OCI-LY7 (cell line): ENCODE results near the gene PADI3. TPM values are rescaled to one million over a fixed set of nuclear protein-coding genes. Genes with fewer than 3 reads are reported as not detected.

ENCODE experiments used
- BruUV-seq: library from RNA; stranded (reverse); fragments of 400-500 nt; replicated peaks from 2 replicates; lab custom pipeline; 2021; lab: Mats Ljungman, UMichigan
- CTCF ChIA-PET: fragments of 300-600 bp; sonication (Branson Sonifier 250); formaldehyde crosslinking; loops from one replicate; lab custom pipeline; 2022; ENCODE audit warnings: antibody characterized with exemption; ENCODE audit not compliant: unreplicated experiment; lab: Charles Lee
- POLR2A ChIA-PET: fragments of 300-600 bp; sonication (Branson Sonifier 250); formaldehyde crosslinking; loops from one replicate; lab custom pipeline; 2022; ENCODE audit warnings: antibody characterized with exemption; lab: Charles Lee
- DNase-seq: peaks from one replicate; pipeline ENCODE4 v3.0.0-alpha.2; 2015; ENCODE audit warnings: low spot score
- H2AFZ ChIP-seq: fragments of 200-600 bp; sonication (generic), shearing (Covaris generic); 2 replicates; pipeline ENCODE4 v1.6.1; 2014; ENCODE audit warnings: mild to moderate bottlenecking, antibody characterized with exemption, low read length, moderate library complexity
- H3K27ac ChIP-seq: fragments of 200-600 bp; sonication (generic); 2 replicates; pipeline ENCODE4 v1.5.1; 2014; ENCODE audit warnings: mixed run types, low read depth, mild to moderate bottlenecking, moderate library complexity, low read length, inconsistent platforms; ENCODE audit not compliant: poor library complexity, severe bottlenecking
- H3K36me3 ChIP-seq: fragments of 200-600 bp; sonication (generic); 2 replicates; pipeline ENCODE4 v1.6.1; 2014; ENCODE audit warnings: mild to moderate bottlenecking, antibody characterized with exemption, low read length, moderate library complexity, mixed read lengths; ENCODE audit not compliant: insufficient read depth
- H3K4me1 ChIP-seq: fragments of 200-600 bp; sonication (generic); 2 replicates; pipeline ENCODE4 v1.5.1; 2014; ENCODE audit warnings: mild to moderate bottlenecking, low read length; ENCODE audit not compliant: insufficient read depth, poor library complexity, severe bottlenecking
- H3K4me2 ChIP-seq: fragments of 200-600 bp; sonication (generic); 2 replicates; pipeline ENCODE4 v1.6.1; 2014; ENCODE audit warnings: mild to moderate bottlenecking, low read length
- H3K4me3 ChIP-seq: fragments of 200-600 bp; sonication (generic); 2 replicates; pipeline ENCODE4 v1.5.1; 2014; ENCODE audit warnings: mild to moderate bottlenecking, low read depth, low read length; ENCODE audit not compliant: poor library complexity, severe bottlenecking
- H3K79me2 ChIP-seq: fragments of 200-600 bp; sonication (generic); 2 replicates; pipeline ENCODE4 v1.6.1; 2016; ENCODE audit warnings: low read depth, mild to moderate bottlenecking, low read length, moderate library complexity, mixed read lengths; ENCODE audit not compliant: insufficient read depth
- H3K9me2 ChIP-seq: fragments of 200-600 bp; sonication (generic); 2 replicates; pipeline ENCODE4 v1.6.1; 2016; ENCODE audit warnings: mild to moderate bottlenecking, low read length, mixed read lengths; ENCODE audit not compliant: insufficient read depth
- H3K9me3 ChIP-seq: fragments of 200-600 bp; sonication (generic); 2 replicates; pipeline ENCODE4 v1.6.1; 2014; ENCODE audit warnings: mild to moderate bottlenecking, mixed run types, low read length, mixed read lengths
- H4K20me1 ChIP-seq: fragments of 200-600 bp; sonication (generic); 2 replicates; pipeline ENCODE4 v1.6.1; 2014; ENCODE audit warnings: mild to moderate bottlenecking, antibody characterized with exemption, low read length, moderate library complexity, mixed read lengths; ENCODE audit not compliant: insufficient read depth
- CTCF ChIP-seq: fragments of 200-600 bp; sonication (generic); conservative IDR thresholded peaks from 2 replicates; pipeline ENCODE4 v1.5.1; 2014; ENCODE audit warnings: mild to moderate bottlenecking, antibody characterized with exemption, low read length, moderate library complexity, mixed read lengths
- EZH2phosphoT487 ChIP-seq: fragments of 200-600 bp; sonication (generic); IDR thresholded peaks from 2 replicates; pipeline ENCODE4 v1.6.1; 2018; ENCODE audit warnings: low read depth, borderline replicate concordance, mild to moderate bottlenecking, mixed run types, antibody characterized with exemption, low read length, moderate library complexity, mixed read lengths
- intact Hi-C: fragments of 100-400 bp; cut with micrococcal nuclease; formaldehyde crosslinking; loops from one replicate; pipeline ENCODE4 v1.10.0; 2022; ENCODE audit not compliant: unreplicated experiment
- total RNA-seq, 2 experiments: library from RNA; depleted of rRNA in 1 of 2; stranded (reverse); fragments of >200 nt in 1 of 2; shearing (Covaris generic) in 1 of 2; gene quantifications; 2 replicates each; pipeline ENCODE4 v1.2.3, GENCODE V29; 2014 to 2022

Gene PADI3
- total RNA-seq, 2 experiments from 2014 or later = not detected

GRCh38 chr1:17227358-17227915 is 21.5 kb upstream of the PADI3 start:
- CTCF ChIA-PET = no interaction called here
- Histone ChIP-seq H2AFZ (no peak overlapping the region), H4K20me1 (no peaks in the 10 kb centered on the region), H3K9me2 (no peaks in the 10 kb centered on the region), H3K4me2 (no peak overlapping the region), H3K36me3 (no peaks in the 10 kb centered on the region), H3K4me3 (no peak overlapping the region), H3K27ac (no peak overlapping the region), H3K4me1 (peaks cover 8% of the 10 kb centered on the region), H3K9me3 (no peaks in the 10 kb centered on the region), H3K79me2 (no peaks in the 10 kb centered on the region)
- intact Hi-C loops = no loop called here
- TF ChIP-seq CTCF (no peak), EZH2phosphoT487 (no peak)
- POLR2A ChIA-PET = no interaction called here
- DNase-seq = no peak
- BruUV-seq = no TSS peak

DNA sequence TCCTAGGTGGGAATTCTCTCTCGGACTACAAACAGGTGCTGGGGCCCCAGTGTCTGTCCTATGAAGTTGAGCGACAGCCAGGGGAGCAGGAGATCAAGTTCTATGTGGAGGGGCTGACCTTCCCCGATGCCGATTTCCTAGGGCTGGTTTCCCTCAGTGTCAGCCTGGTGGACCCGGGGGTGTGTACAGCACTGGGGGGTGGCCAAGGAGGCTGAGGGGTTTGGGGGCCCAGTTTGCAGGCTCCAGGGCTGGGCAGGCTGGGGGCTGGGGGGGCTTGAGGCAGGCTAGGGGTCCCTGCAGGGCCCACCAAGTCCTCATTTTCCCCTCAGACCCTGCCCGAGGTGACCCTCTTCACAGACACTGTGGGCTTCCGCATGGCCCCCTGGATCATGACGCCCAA is 20.3 kb upstream of the PADI3 start:
- intact Hi-C loops = no loop called here
- H3K79me2 ChIP-seq = no peaks in the 10 kb centered on the region
- no peaks in the 10 kb centered on the region for H3K9me2 ChIP-seq
- no peaks in the 10 kb centered on the region for H3K36me3 ChIP-seq
- H3K27ac ChIP-seq = no peak overlapping the region
- peaks cover 8% of the 10 kb centered on the region for H3K4me1 ChIP-seq
- BruUV-seq = no TSS peak
- H3K4me3 ChIP-seq = no peak overlapping the region
- H2AFZ ChIP-seq = no peak overlapping the region
- no peak overlapping the region for H3K4me2 ChIP-seq
- H4K20me1 ChIP-seq = no peaks in the 10 kb centered on the region
- H3K9me3 ChIP-seq = no peaks in the 10 kb centered on the region
- TF ChIP-seq EZH2phosphoT487 (no peak), CTCF (no peak)
- ChIA-PET POLR2A (no interaction called here), CTCF (no interaction called here)
- DNase-seq = no peak

GRCh38 chr1:17229379-17229778 is 19.5 kb upstream of the PADI3 start:
- no peak overlapping the region for H2AFZ ChIP-seq
- ChIA-PET POLR2A (no interaction called here), CTCF (no interaction called here)
- no peak overlapping the region for H3K4me3 ChIP-seq
- intact Hi-C loops = no loop called here
- no peaks in the 10 kb centered on the region for H3K9me2 ChIP-seq
- TF ChIP-seq EZH2phosphoT487 (no peak), CTCF (no peak)
- no TSS peak for BruUV-seq
- H3K4me1 ChIP-seq = peaks cover 8% of the 10 kb centered on the region
- H3K4me2 ChIP-seq = no peak overlapping the region
- no peaks in the 10 kb centered on the region for H3K36me3 ChIP-seq
- no peaks in the 10 kb centered on the region for H4K20me1 ChIP-seq
- H3K27ac ChIP-seq = no peak overlapping the region
- H3K9me3 ChIP-seq = no peaks in the 10 kb centered on the region
- DNase-seq = no peak
- no peaks in the 10 kb centered on the region for H3K79me2 ChIP-seq
